ENCODE data around the gene SLC9A3. TPM values are rescaled to one million over a fixed set of nuclear protein-coding genes. Genes with fewer than 3 reads are reported as not detected.

SLC9A3 gene
- total RNA-seq, 2 experiments from 2014 or later, result 2.3 to 2.5 TPM

DNA sequence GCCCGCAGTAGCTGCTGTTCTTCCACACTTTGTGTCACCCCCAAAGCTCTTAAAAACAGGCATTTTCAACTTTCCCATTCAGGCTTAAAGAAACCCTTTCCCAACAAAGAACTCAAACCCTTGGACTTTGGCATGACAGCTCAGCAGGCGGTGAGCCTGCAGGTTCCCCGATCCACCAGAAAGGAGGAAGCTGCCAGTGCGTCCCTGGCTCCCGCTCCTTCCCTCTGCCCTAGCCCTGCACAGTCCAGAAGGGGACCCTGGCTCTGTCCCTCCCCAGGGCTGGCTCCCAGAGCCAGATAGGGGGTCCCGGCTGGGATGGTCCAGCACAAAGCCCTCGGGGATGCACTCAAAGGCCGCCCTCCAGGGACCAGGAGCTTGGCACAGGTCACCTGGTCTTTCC is 9.6 kb downstream of the SLC9A3 start:
- ATAC-seq (ENCODE audit: poor library complexity), result no peak
- Mint-ChIP-seq H3K36me3 (ENCODE audit: low read depth) (no peaks in the 10 kb centered on the region), H3K4me3 (no peak overlapping the region), H3K27me3 (peaks cover 36% of the 10 kb centered on the region), H3K9me3 (no peaks in the 10 kb centered on the region), H3K4me1 (ENCODE audit: low read depth) (no peaks in the 10 kb centered on the region), H3K27ac (no peak overlapping the region)
- Histone ChIP-seq H3K9me3 (ENCODE audit: control insufficient read depth in 1 of 2, insufficient read depth in 1 of 2, low read length in 2 of 2) (no peaks in the 10 kb centered on the region), H3K4me3 (ENCODE audit: low read length) (no peak overlapping the region), H3K4me1 (ENCODE audit: insufficient read depth, low read length) (no peaks in the 10 kb centered on the region), H3K27ac (ENCODE audit: low read depth in 1 of 2, low read length in 2 of 2) (no peak overlapping the region), H3K36me3 (ENCODE audit: insufficient read depth, low read length) (no peaks in the 10 kb centered on the region), H3K27me3 (ENCODE audit: control insufficient read depth in 1 of 2, insufficient read depth in 2 of 2, low read length in 2 of 2) (peaks cover 7% of the 10 kb centered on the region in 2 experiments)
- DNase-seq, result no peak
- TF ChIP-seq, protein P1, sequence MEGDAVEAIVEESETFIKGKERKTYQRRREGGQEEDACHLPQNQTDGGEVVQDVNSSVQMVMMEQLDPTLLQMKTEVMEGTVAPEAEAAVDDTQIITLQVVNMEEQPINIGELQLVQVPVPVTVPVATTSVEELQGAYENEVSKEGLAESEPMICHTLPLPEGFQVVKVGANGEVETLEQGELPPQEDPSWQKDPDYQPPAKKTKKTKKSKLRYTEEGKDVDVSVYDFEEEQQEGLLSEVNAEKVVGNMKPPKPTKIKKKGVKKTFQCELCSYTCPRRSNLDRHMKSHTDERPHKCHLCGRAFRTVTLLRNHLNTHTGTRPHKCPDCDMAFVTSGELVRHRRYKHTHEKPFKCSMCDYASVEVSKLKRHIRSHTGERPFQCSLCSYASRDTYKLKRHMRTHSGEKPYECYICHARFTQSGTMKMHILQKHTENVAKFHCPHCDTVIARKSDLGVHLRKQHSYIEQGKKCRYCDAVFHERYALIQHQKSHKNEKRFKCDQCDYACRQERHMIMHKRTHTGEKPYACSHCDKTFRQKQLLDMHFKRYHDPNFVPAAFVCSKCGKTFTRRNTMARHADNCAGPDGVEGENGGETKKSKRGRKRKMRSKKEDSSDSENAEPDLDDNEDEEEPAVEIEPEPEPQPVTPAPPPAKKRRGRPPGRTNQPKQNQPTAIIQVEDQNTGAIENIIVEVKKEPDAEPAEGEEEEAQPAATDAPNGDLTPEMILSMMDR (IDR thresholded peaks at IDR 0.05), result no peak
- ChIA-PET POLR2A (no interaction called here), CTCF (no interaction called here)
- intact Hi-C loops (cut with DNase I, micrococcal nuclease), result no loop called here

DNA sequence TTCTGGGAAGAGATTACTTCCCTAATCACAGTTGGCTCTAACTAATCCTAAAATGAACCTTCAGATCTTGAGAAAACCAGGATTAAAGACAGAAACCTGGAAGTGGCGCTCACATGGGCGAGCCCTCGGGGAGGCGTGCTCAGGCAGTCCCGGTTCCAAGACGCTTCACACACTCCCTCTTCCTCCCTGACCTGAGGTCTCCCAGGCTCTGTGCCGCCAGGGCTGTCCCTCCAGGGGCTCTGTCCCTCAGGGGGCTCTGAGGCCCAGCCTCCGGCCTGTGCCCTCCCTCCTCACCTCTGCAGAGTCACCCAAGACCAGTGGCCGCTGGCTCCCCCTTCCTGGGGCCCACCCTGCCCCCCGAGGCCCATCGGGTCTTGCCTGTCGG is 10.2 kb downstream of the SLC9A3 start:
- CTCF ChIA-PET, result no interaction called here
- Mint-ChIP-seq H3K36me3 (ENCODE audit: low read depth) (no peaks in the 10 kb centered on the region), H3K4me3 (no peak overlapping the region), H3K27me3 (peaks cover 33% of the 10 kb centered on the region), H3K9me3 (no peaks in the 10 kb centered on the region), H3K27ac (no peak overlapping the region), H3K4me1 (ENCODE audit: low read depth) (no peaks in the 10 kb centered on the region)
- Histone ChIP-seq H3K27ac (ENCODE audit: low read depth in 1 of 2, low read length in 2 of 2) (no peak overlapping the region), H3K9me3 (ENCODE audit: control insufficient read depth in 1 of 2, insufficient read depth in 1 of 2, low read length in 2 of 2) (no peaks in the 10 kb centered on the region), H3K27me3 (ENCODE audit: control insufficient read depth in 1 of 2, insufficient read depth in 2 of 2, low read length in 2 of 2) (peaks cover 3 to 7% of the 10 kb centered on the region in 2 experiments), H3K4me1 (ENCODE audit: insufficient read depth, low read length) (no peaks in the 10 kb centered on the region), H3K4me3 (ENCODE audit: low read length) (no peak overlapping the region), H3K36me3 (ENCODE audit: insufficient read depth, low read length) (no peaks in the 10 kb centered on the region)
- ATAC-seq (ENCODE audit: poor library complexity) (no peak), DNase-seq (no peak)
- intact Hi-C loops (cut with DNase I, micrococcal nuclease), result no loop called here
- POLR2A ChIA-PET, result no interaction called here
- TF ChIP-seq, protein P1 (IDR thresholded peaks at IDR 0.05), result no peak

DNA sequence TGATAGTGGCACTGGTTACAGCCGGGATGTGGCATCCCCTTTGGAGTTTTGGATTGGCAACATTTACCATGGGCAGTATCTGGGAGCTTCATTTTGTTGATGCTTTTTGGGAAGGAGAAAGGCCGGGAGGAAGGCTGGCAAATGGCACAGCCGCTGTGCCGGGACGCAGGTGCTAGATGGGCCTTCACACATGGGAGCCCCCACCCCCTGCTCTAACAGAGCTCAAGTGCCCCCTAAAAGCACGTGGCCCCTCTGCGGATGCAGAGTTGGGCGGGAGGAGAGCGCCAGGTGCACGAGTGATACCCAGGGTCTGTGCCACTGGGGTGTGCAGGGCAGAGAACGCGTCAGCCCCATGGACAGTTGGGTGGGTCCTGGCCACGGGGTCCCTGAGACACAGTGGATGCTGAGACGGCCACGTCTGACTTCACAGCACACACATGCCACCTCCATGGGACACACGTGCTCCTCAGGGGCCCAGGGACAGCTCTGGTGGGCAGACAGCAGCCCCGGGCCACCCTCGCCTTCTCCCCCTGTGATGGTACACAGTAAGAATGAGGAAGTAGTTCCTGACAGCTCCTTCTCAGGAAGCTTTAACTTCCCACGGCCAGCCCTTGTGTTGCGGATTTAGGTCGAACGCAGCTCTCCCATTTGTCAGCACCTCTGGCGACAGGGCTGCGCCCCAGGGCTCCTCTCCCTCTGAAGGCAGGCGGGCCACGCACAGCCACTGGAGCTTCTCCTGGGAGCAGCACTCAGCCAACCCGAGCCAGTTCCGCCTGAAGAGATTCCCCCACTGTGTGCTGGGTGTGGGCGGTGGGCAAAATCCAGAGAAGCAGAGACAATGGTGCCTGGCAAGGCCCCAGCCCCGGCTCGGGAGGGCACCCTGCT is 10.8 kb downstream of the SLC9A3 start:
- Mint-ChIP-seq H3K4me3 (no peak overlapping the region), H3K36me3 (ENCODE audit: low read depth) (no peaks in the 10 kb centered on the region), H3K27ac (no peak overlapping the region), H3K27me3 (peaks cover 30% of the 10 kb centered on the region), H3K9me3 (no peaks in the 10 kb centered on the region), H3K4me1 (ENCODE audit: low read depth) (no peaks in the 10 kb centered on the region)
- Histone ChIP-seq H3K27me3 (ENCODE audit: control insufficient read depth in 1 of 2, insufficient read depth in 2 of 2, low read length in 2 of 2) (peaks cover 0 to 7% of the 10 kb centered on the region in 2 experiments), H3K4me1 (ENCODE audit: insufficient read depth, low read length) (no peaks in the 10 kb centered on the region), H3K27ac (ENCODE audit: low read depth in 1 of 2, low read length in 2 of 2) (no peak overlapping the region), H3K36me3 (ENCODE audit: insufficient read depth, low read length) (no peaks in the 10 kb centered on the region), H3K9me3 (ENCODE audit: control insufficient read depth in 1 of 2, insufficient read depth in 1 of 2, low read length in 2 of 2) (no peaks in the 10 kb centered on the region), H3K4me3 (ENCODE audit: low read length) (no peak overlapping the region)
- TF ChIP-seq, protein P1 (IDR thresholded peaks at IDR 0.05), result no peak
- intact Hi-C loops (cut with DNase I, micrococcal nuclease), result no loop called here
- DNase-seq (no peak), ATAC-seq (ENCODE audit: poor library complexity) (no peak)
- CTCF ChIA-PET, result no interaction called here
- POLR2A ChIA-PET, result no interaction called here
